A673 (cell line): ENCODE measurements around the gene ENAH. TPM values are rescaled to one million over a fixed set of nuclear protein-coding genes. Genes with fewer than 3 reads are reported as not detected.

Experiments
- BruUV-seq: library from RNA; stranded (reverse); fragments of 400-500 nt; replicated peaks from 2 replicates; lab custom pipeline; 2021; lab: Mats Ljungman, UMichigan
- CTCF ChIA-PET: fragments of 300-600 bp; sonication (Branson Sonifier 250); formaldehyde crosslinking; loops from one replicate; lab custom pipeline; 2022; ENCODE audit warnings: antibody characterized with exemption; lab: Charles Lee
- POLR2A ChIA-PET: fragments of 300-600 bp; sonication (Branson Sonifier 250); formaldehyde crosslinking; loops from one replicate; lab custom pipeline; 2022; ENCODE audit warnings: antibody characterized with exemption; ENCODE audit not compliant: low non-redundant PET; lab: Charles Lee
- DNase-seq: peaks from one replicate; pipeline ENCODE4 v3.0.0-alpha.2; 2015; ENCODE audit warnings: low spot score
- H3K27ac ChIP-seq: fragments of 200-600 bp; sonication (generic); 2 replicates; pipeline ENCODE4 v1.5.1; 2016; ENCODE audit warnings: mixed run types, low read depth, mild to moderate bottlenecking, mixed read lengths, antibody characterized with exemption, low read length; ENCODE audit not compliant: poor library complexity, severe bottlenecking
- H3K27me3 ChIP-seq: fragments of 200-600 bp; sonication (generic); replicated peaks from 2 replicates; pipeline ENCODE4 v1.6.1; 2017; ENCODE audit warnings: mixed run types, low read depth, mild to moderate bottlenecking, mixed read lengths, antibody characterized with exemption, low read length; ENCODE audit not compliant: insufficient read depth, poor library complexity
- H3K36me3 ChIP-seq: fragments of 200-600 bp; sonication (generic); 2 replicates; pipeline ENCODE4 v1.6.1; 2016; ENCODE audit warnings: mixed run types, mild to moderate bottlenecking, mixed read lengths, antibody characterized with exemption, low read length; ENCODE audit not compliant: insufficient read depth, poor library complexity, severe bottlenecking
- H3K4me1 ChIP-seq: fragments of 200-600 bp; sonication (generic); 2 replicates; pipeline ENCODE4 v1.6.1; 2017; ENCODE audit warnings: mixed run types, mild to moderate bottlenecking, mixed read lengths, antibody characterized with exemption, low read length; ENCODE audit not compliant: insufficient read depth, poor library complexity, severe bottlenecking
- H3K4me3 ChIP-seq: fragments of 200-600 bp; sonication (generic); 2 replicates; pipeline ENCODE4 v1.5.1; 2016; ENCODE audit warnings: low read depth, mixed run types, mild to moderate bottlenecking, mixed read lengths, low read length; ENCODE audit not compliant: poor library complexity, severe bottlenecking
- H3K9me3 ChIP-seq: fragments of 200-600 bp; sonication (generic); 2 replicates; pipeline ENCODE4 v1.6.1; 2016; ENCODE audit warnings: mixed run types, low read depth, mild to moderate bottlenecking, mixed read lengths, antibody characterized with exemption, low read length; ENCODE audit not compliant: poor library complexity, severe bottlenecking
- CTCF ChIP-seq: fragments of 300-800, 200-600 bp; sonication (generic); conservative IDR thresholded peaks from 2 replicates; pipeline ENCODE4 v1.5.1; 2017; ENCODE audit warnings: low read depth, mild to moderate bottlenecking, antibody characterized with exemption, low read length, moderate library complexity, mixed read lengths
- EZH2 ChIP-seq: fragments of 200-600 bp; sonication (generic); IDR thresholded peaks from 2 replicates; pipeline ENCODE4 v1.6.1; 2017; ENCODE audit warnings: borderline replicate concordance, low read depth, mild to moderate bottlenecking, mixed read lengths, antibody characterized with exemption, low read length; ENCODE audit not compliant: poor library complexity, severe bottlenecking
- intact Hi-C: fragments of 100-400 bp; cut with micrococcal nuclease; formaldehyde crosslinking; loops from one replicate; pipeline ENCODE4 v1.10.0; 2022; ENCODE audit not compliant: unreplicated experiment
- total RNA-seq: library from RNA; stranded (reverse); gene quantifications from 2 replicates; pipeline ENCODE4 v1.2.3, GENCODE V29; 2021

Gene ENAH
- total RNA-seq, 1 experiment from 2014 or later: 186 TPM

GRCh38 chr1:225607355-225607754, 45.6 kb downstream of the ENAH start:
- ChIA-PET CTCF (no interaction called here), POLR2A (no interaction called here)
- no peak overlapping the region for H3K4me3 ChIP-seq
- DNase-seq: no peak
- H3K27ac ChIP-seq: no peak overlapping the region
- peaks cover 41% of the 10 kb centered on the region for H3K4me1 ChIP-seq
- TF ChIP-seq EZH2 (no peak), CTCF (no peak)
- no peaks in the 10 kb centered on the region for H3K27me3 ChIP-seq
- no peaks in the 10 kb centered on the region for H3K36me3 ChIP-seq
- no TSS peak for BruUV-seq
- no peaks in the 10 kb centered on the region for H3K9me3 ChIP-seq
- intact Hi-C loops: no loop called here

GRCh38 chr1:225603538-225604354, 49.2 kb downstream of the ENAH start:
- no TSS peak for BruUV-seq
- Histone ChIP-seq H3K36me3 (no peaks in the 10 kb centered on the region), H3K27me3 (no peaks in the 10 kb centered on the region), H3K4me1 (peaks cover 24% of the 10 kb centered on the region), H3K27ac (peak overlapping the region; percentile 6), H3K4me3 (no peak overlapping the region), H3K9me3 (peaks cover 4% of the 10 kb centered on the region)
- ChIA-PET POLR2A (interaction anchor here (0.7 kb wide), 1 partner anchor 18 kb away, joined by 3 read pairs; no protein-coding TSS in a partner anchor), CTCF (no interaction called here)
- peak; percentile 39 for DNase-seq
- TF ChIP-seq EZH2 (no peak), CTCF (no peak)
- intact Hi-C loops: no loop called here

- CTCF ChIA-PET: no interaction called here
Observed at GRCh38 chr1:225602590-225603206, 50.2 kb downstream of the ENAH start.

More at GRCh38 chr1:225602590-225603206, 50.2 kb downstream of the ENAH start:
- Histone ChIP-seq H3K27me3 (no peaks in the 10 kb centered on the region), H3K36me3 (no peaks in the 10 kb centered on the region), H3K4me3 (no peak overlapping the region), H3K4me1 (peaks cover 23% of the 10 kb centered on the region), H3K27ac (peak overlapping the region; percentile 11), H3K9me3 (peaks cover 4% of the 10 kb centered on the region)
- intact Hi-C loops: no loop called here
- POLR2A ChIA-PET: no interaction called here
- TF ChIP-seq EZH2: no peak
- TF ChIP-seq CTCF: no peak
- BruUV-seq: no TSS peak
- DNase-seq: no peak
